ENCODE measurements around the gene PLA2G4A. TPM values are rescaled to one million over a fixed set of nuclear protein-coding genes. Genes with fewer than 3 reads are reported as not detected.

Gene PLA2G4A
- total RNA-seq, 6 experiments from 2014 or later: 0.25 to 0.90 (median 0.45) TPM

DNA sequence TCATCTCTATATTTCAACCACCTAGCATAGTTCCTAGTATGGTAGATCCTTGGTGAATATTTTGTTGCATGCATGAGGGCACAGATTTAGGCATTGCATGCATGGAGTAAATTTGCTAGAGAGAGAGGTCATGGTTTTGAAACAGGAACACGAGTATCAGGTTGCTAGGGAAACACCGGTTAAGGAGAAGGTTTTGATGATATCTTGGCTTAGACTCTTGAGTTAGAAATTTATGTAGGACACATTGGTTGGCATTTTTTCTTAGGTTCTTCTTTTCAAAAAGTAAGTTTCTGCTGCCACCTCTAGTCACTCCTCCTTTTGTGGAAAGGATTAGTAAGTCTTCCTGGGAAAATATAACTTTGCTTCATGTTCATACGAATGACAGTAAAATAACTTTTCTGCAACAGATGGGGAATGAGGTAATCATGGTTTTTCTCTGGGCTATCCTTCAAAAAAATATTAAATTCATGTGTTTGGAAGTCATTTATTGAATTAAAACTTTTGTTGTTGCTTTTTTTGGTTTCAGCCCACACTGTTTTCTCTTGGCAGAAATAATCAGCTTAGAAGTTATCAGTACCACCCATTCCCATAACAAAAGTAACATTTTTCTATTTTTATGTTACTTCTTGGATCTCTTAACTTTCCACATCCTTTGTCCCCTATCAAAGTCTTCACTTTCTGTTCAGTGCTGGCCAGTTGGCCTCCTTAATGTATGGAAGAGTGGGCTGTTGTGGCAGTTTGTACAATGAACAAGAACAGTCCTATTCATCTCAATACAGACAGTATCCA, 97.3 kb downstream of the PLA2G4A start:
- Mint-ChIP-seq H3K9me3 (no peaks in the 10 kb centered on the region), H3K27ac (no peak overlapping the region), H3K27me3 (ENCODE audit: insufficient read depth) (peaks cover 6% of the 10 kb centered on the region; the same call in 1 of the 2 replicates), H3K4me3 (no peak overlapping the region), H3K4me1 (ENCODE audit: low read depth) (no peaks in the 10 kb centered on the region; the same call in 1 of the 2 replicates), H3K36me3 (ENCODE audit: low read depth) (no peaks in the 10 kb centered on the region)
- TF ChIP-seq, protein P1, sequence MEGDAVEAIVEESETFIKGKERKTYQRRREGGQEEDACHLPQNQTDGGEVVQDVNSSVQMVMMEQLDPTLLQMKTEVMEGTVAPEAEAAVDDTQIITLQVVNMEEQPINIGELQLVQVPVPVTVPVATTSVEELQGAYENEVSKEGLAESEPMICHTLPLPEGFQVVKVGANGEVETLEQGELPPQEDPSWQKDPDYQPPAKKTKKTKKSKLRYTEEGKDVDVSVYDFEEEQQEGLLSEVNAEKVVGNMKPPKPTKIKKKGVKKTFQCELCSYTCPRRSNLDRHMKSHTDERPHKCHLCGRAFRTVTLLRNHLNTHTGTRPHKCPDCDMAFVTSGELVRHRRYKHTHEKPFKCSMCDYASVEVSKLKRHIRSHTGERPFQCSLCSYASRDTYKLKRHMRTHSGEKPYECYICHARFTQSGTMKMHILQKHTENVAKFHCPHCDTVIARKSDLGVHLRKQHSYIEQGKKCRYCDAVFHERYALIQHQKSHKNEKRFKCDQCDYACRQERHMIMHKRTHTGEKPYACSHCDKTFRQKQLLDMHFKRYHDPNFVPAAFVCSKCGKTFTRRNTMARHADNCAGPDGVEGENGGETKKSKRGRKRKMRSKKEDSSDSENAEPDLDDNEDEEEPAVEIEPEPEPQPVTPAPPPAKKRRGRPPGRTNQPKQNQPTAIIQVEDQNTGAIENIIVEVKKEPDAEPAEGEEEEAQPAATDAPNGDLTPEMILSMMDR (IDR thresholded peaks at IDR 0.05): no peak
- peak; percentile 19 for DNase-seq

DNA sequence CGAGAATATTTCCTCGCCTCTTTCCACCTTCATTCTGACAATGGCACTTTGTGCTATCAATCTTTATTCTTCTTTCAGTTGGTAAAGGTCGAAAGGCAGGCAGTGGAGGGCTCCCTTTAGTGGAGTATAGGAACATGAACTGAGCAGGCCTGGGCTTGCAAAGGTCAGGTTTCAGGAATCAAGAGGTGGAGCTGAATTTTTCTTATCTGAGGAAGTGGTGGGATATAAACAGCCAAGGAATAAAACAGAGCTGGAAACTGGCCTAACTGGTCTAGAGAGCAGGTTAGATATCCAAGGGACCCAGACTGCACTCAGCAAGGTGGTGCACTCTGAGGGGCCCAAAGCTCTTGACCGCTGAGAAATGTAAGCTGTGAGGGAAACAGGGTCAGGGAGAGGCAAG, 99.1 kb downstream of the PLA2G4A start:
- Mint-ChIP-seq H3K36me3 (ENCODE audit: low read depth) (no peaks in the 10 kb centered on the region), H3K4me1 (ENCODE audit: low read depth) (no peaks in the 10 kb centered on the region; the same call in 1 of the 2 replicates), H3K4me3 (no peak overlapping the region), H3K9me3 (no peaks in the 10 kb centered on the region), H3K27ac (no peak overlapping the region), H3K27me3 (ENCODE audit: insufficient read depth) (no peaks in the 10 kb centered on the region)
- TF ChIP-seq, protein P1 (IDR thresholded peaks at IDR 0.05): no peak
- no peak for DNase-seq

DNA sequence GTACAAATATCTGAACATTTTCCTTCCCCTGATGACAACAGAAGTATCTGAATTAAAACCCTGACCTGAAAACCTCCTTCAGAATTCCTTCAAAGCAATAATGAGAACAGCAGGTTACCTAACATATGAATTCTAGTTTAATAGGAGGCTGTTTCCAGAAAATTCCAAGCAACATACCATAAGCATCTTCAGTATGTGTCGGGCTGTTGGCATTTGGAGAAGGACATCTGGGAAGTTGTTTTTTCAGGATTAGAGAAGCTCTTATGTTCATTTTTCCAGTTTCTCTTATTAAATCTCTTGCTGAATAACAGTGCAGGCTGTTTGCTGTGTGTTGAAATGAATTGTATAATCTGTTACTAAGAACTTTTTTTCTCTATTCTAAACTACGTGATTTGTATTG, 101.5 kb downstream of the PLA2G4A start:
- TF ChIP-seq, protein P1 (IDR thresholded peaks at IDR 0.05): no peak
- peak; percentile 10 for DNase-seq
- Mint-ChIP-seq H3K9me3 (no peaks in the 10 kb centered on the region), H3K27ac (no peak overlapping the region), H3K4me1 (ENCODE audit: low read depth) (no peaks in the 10 kb centered on the region; the same call in 1 of the 2 replicates), H3K4me3 (no peak overlapping the region), H3K36me3 (ENCODE audit: low read depth) (no peaks in the 10 kb centered on the region), H3K27me3 (ENCODE audit: insufficient read depth) (peaks cover 2% of the 10 kb centered on the region)

DNA sequence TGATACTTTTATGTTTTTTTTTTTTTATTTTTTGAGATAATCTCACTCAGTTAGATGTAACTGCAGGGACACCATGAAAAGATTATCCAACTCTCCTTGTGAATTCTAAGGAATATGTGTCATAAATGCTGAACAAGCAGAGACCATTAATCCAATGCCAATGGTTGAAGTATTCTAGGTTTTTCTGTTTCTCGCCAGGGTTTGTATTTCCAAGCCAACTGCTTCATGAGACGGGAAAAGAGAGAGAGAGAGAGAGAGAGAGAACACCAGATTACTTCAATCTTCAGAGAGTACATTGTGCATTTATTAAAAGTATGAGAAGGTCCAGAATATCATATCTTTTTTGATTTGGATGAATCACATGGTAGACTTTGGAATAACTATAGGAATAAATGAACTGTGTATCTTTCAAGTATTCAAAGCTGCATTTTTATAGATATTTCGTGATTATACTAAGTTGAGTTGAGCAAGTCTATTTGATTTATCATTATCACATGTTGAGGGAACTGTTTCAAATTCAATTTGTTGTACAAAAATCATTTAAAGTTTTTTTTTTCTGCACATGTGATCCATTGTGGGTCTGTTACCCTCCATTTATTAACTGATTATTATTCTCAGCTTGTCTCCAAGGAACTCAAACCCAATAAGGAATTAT, 108.4 kb downstream of the PLA2G4A start:
- no peaks in the 10 kb centered on the region for H3K4me1 Mint-ChIP-seq (ENCODE audit: low read depth)
- H3K9me3 Mint-ChIP-seq: no peaks in the 10 kb centered on the region
- TF ChIP-seq, protein P1 (IDR thresholded peaks at IDR 0.05): no peak
- peaks cover 2% of the 10 kb centered on the region for H3K27me3 Mint-ChIP-seq (ENCODE audit: insufficient read depth)
- no peaks in the 10 kb centered on the region for H3K36me3 Mint-ChIP-seq (ENCODE audit: low read depth)
- no peak for DNase-seq
- no peak overlapping the region for H3K27ac Mint-ChIP-seq
- H3K4me3 Mint-ChIP-seq: no peak overlapping the region

DNA sequence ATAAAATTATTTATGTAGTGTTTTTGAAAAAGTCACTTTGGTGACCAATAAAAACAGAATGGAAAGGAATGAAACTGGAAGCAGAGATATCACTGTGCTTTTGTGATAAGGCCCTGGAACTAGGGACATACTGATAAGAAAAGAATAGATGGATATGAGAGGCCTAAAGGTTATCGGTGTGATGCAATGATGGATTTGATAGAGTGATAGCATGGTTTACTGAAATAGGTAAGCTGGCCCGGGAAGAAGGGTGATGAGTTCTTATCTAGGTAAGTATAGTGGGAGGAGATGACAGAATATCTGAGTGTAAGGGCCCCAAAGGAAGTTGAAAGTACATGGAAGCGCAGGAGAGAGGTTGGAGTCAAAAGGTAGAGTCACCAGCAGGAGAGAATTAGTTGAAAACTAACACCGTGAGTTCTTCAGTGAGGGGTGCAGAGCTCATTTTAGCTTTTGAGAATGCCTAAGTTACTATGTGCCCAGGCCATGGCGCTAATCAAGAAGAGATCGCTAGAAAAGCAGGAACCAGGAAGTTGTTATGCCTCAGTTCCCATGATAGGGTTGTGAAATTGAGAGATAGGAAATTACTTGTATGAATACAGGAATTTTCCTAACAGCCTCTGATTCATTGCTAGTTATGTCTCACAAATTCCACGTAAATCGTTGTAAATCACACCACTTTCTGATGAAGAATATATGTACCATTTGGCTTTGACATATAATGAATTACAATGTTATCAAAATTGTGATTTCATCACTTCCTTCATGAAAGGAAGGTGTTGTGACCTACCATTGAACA, 115.3 kb downstream of the PLA2G4A start:
- Mint-ChIP-seq H3K4me3 (no peak overlapping the region), H3K27ac (no peak overlapping the region), H3K9me3 (no peaks in the 10 kb centered on the region), H3K36me3 (ENCODE audit: low read depth) (no peaks in the 10 kb centered on the region), H3K4me1 (ENCODE audit: low read depth) (no peaks in the 10 kb centered on the region), H3K27me3 (ENCODE audit: insufficient read depth) (peaks cover 3% of the 10 kb centered on the region; the same call in 1 of the 2 replicates)
- no peak for DNase-seq
- TF ChIP-seq, protein P1 (IDR thresholded peaks at IDR 0.05): no peak

All from HFFc6 (cell line).